ENCODE measurements around the gene WNT9B.

DNA sequence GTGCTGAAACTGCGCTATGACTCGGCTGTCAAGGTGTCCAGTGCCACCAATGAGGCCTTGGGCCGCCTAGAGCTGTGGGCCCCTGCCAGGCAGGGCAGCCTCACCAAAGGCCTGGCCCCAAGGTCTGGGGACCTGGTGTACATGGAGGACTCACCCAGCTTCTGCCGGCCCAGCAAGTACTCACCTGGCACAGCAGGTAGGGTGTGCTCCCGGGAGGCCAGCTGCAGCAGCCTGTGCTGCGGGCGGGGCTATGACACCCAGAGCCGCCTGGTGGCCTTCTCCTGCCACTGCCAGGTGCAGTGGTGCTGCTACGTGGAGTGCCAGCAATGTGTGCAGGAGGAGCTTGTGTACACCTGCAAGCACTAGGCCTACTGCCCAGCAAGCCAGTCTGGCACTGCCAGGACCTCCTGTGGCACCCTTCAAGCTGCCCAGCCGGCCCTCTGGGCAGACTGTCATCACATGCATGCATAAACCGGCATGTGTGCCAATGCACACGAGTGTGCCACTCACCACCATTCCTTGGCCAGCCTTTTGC is 25.0 kb downstream of the WNT9B start:
- TF ChIP-seq, protein P1, sequence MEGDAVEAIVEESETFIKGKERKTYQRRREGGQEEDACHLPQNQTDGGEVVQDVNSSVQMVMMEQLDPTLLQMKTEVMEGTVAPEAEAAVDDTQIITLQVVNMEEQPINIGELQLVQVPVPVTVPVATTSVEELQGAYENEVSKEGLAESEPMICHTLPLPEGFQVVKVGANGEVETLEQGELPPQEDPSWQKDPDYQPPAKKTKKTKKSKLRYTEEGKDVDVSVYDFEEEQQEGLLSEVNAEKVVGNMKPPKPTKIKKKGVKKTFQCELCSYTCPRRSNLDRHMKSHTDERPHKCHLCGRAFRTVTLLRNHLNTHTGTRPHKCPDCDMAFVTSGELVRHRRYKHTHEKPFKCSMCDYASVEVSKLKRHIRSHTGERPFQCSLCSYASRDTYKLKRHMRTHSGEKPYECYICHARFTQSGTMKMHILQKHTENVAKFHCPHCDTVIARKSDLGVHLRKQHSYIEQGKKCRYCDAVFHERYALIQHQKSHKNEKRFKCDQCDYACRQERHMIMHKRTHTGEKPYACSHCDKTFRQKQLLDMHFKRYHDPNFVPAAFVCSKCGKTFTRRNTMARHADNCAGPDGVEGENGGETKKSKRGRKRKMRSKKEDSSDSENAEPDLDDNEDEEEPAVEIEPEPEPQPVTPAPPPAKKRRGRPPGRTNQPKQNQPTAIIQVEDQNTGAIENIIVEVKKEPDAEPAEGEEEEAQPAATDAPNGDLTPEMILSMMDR (IDR thresholded peaks at IDR 0.05): no peak; the same call in 1 of the 2 replicates
- TF ChIP-seq POLR2AphosphoS5 (IDR thresholded peaks at IDR 0.05; ENCODE audit: low read depth, low read length) (no peak), TCF7L2 (IDR thresholded peaks at IDR 0.05; ENCODE audit: low read depth, low read length) (no peak)

Measured in Panc1 (cell line).